ENCODE results near the gene EPS15.
"Not testable (repeated sequence)": the region's sequence is repeated elsewhere in the genome, so short reads cannot be mapped to it uniquely, and the experiment has no call there.

GRCh38 chr1:51387288-51387687 is 131.8 kb downstream of the EPS15 start:
- not testable (repeated sequence) for TF ChIP-seq SP2 (IDR thresholded peaks at IDR 0.05; ENCODE audit: extremely low read depth, low read depth, low read length, poor library complexity, severe bottlenecking); RFX5 (IDR thresholded peaks at IDR 0.05; ENCODE audit: low read depth, low read length); SRF (CRISPR knock-in tag; IDR thresholded peaks at IDR 0.05)

Measured in K562 (cell line).